HG03558 (cell line): ENCODE measurements around the gene PIEZO2.
"Not testable (repeated sequence)": the region's sequence is repeated elsewhere in the genome, so short reads cannot be mapped to it uniquely, and the experiment has no call there.

Experiments
- ATAC-seq: cut with Tn5 transposase; IDR thresholded peaks from one replicate; pipeline ENCODE4 v1.9.1; 2021; ENCODE audit warnings: moderate number of reproducible peaks; ENCODE audit not compliant: unreplicated experiment; ENCODE audit errors: extremely low read depth

PIEZO2 gene

GRCh38 chr18:11149441-11150270 lies at the start of gene PIEZO2:
Gene PIEZO2 (minus strand): TSS chr18:11149569. CDS start chr18:11148588, 981 bp downstream.
- ATAC-seq, result peak; percentile 75

GRCh38 chr18:11183637-11184036 lies 34.3 kb upstream of the PIEZO2 start:
- no peak for ATAC-seq

GRCh38 chr18:11181629-11182028 lies 32.3 kb upstream of the PIEZO2 start:
- not testable (repeated sequence) for ATAC-seq

GRCh38 chr18:11179959-11180519 lies 30.7 kb upstream of the PIEZO2 start:
- no peak for ATAC-seq

GRCh38 chr18:11178951-11179549 lies 29.7 kb upstream of the PIEZO2 start:
- ATAC-seq, result no peak

GRCh38 chr18:11177382-11177781 lies 28.0 kb upstream of the PIEZO2 start:
- ATAC-seq, result no peak

GRCh38 chr18:11176481-11176881 lies 27.1 kb upstream of the PIEZO2 start:
- ATAC-seq, result no peak

GRCh38 chr18:11175266-11175979 lies 26.1 kb upstream of the PIEZO2 start:
- ATAC-seq, result no peak

- ATAC-seq, result not testable (repeated sequence)
These were observed 24.8 kb upstream of the PIEZO2 start for GRCh38 chr18:11174179-11174578.

- ATAC-seq, result no peak
These were observed 18.4 kb upstream of the PIEZO2 start for GRCh38 chr18:11167778-11168177.

GRCh38 chr18:11165952-11166351 lies 16.6 kb upstream of the PIEZO2 start:
- ATAC-seq, result no peak

GRCh38 chr18:11165138-11165537 lies 15.8 kb upstream of the PIEZO2 start:
- ATAC-seq, result no peak

- ATAC-seq, result no peak
These were observed 14.3 kb upstream of the PIEZO2 start for GRCh38 chr18:11163665-11164064.

GRCh38 chr18:11162889-11163288 lies 13.5 kb upstream of the PIEZO2 start:
- no peak for ATAC-seq

GRCh38 chr18:11162462-11162861 lies 13.1 kb upstream of the PIEZO2 start:
- ATAC-seq, result no peak

GRCh38 chr18:11160313-11160712 lies 10.9 kb upstream of the PIEZO2 start:
- no peak for ATAC-seq

- ATAC-seq, result no peak
These were observed 10.5 kb upstream of the PIEZO2 start for GRCh38 chr18:11159844-11160243.

GRCh38 chr18:11156978-11157377 lies 7.6 kb upstream of the PIEZO2 start:
- ATAC-seq, result no peak

GRCh38 chr18:11155034-11155759 lies 5.8 kb upstream of the PIEZO2 start:
- no peak for ATAC-seq

- ATAC-seq, result no peak
These were observed 5.1 kb upstream of the PIEZO2 start for GRCh38 chr18:11154368-11154989.
